HCT116 (cell line): ENCODE measurements around the gene EEA1. TPM values are rescaled to one million over a fixed set of nuclear protein-coding genes. Genes with fewer than 3 reads are reported as not detected.

Experiments used
- ATAC-seq: fragments of 200-7000 bp; cut with Tn5 transposase; 2 replicates; pipeline ENCODE4 v1.9.1; 2020; ENCODE audit warnings: mild to moderate bottlenecking, moderate library complexity
- BruUV-seq: library from RNA; stranded (reverse); fragments of 400-500 nt; replicated peaks from 2 replicates; lab custom pipeline; 2021; lab: Mats Ljungman, UMichigan
- CTCF ChIA-PET: fragments of 300-600 bp; sonication (Branson Sonifier 250); formaldehyde crosslinking; loops from one replicate; lab custom pipeline; 2021; ENCODE audit warnings: antibody characterized with exemption; lab: Charles Lee
- POLR2A ChIA-PET: fragments of 300-600, 350-600 bp; sonication (Branson Sonifier 250); formaldehyde crosslinking; loops from one replicate; lab custom pipeline; 2021; ENCODE audit warnings: antibody characterized with exemption; lab: Charles Lee
- RAD21 ChIA-PET, 2 experiments: fragments of 300-600 bp; sonication (Branson Sonifier 250); formaldehyde crosslinking; loops; one replicate each; lab custom pipeline; 2023; ENCODE audit warnings: low total read pairs in 2 of 2; ENCODE audit not compliant: uncharacterized antibody in 2 of 2, unreplicated experiment in 2 of 2, low non-redundant PET in 1 of 2; lab: Charles Lee
- DNase-seq: peaks from one replicate; pipeline ENCODE4 v3.0.0-alpha.2; 2010; ENCODE audit warnings: low read depth, low spot score
- H2AFZ ChIP-seq: fragments of 200-600 bp; shearing (Covaris generic), sonication (generic); 2 replicates; pipeline ENCODE4 v1.6.1; 2017; ENCODE audit warnings: low read depth, mixed run types, mixed read lengths, antibody characterized with exemption, low read length; ENCODE audit not compliant: poor library complexity, severe bottlenecking
- H3K27ac ChIP-seq: 2 replicates; pipeline ENCODE4 v1.5.1; 2012; ENCODE audit warnings: low read depth, low read length
- H3K27me3 ChIP-seq: fragments of 200-600 bp; sonication (generic); 2 replicates; pipeline ENCODE4 v1.6.1; 2016; ENCODE audit warnings: mixed run types, low read length, mixed read lengths; ENCODE audit not compliant: insufficient read depth
- H3K36me3 ChIP-seq, 2 experiments: fragments of 200-500 bp in 1 of 2; fragments of 200-600 bp in 1 of 2; sonication (Bioruptor generic) in 1 of 2; sonication (generic) in 1 of 2; 2 replicates each; pipeline versions ENCODE4 v1.5.1 to v1.6.1; 2014 to 2016; ENCODE audit warnings: low read length in 2 of 2, inconsistent platforms in 1 of 2, mixed read lengths in 1 of 2, mixed run types in 1 of 2; ENCODE audit not compliant: insufficient read depth in 2 of 2, control insufficient read depth in 1 of 2
- H3K4me1 ChIP-seq, 2 experiments: fragments of 200-600 bp in 1 of 2; sonication (generic) in 1 of 2; 2 replicates each; pipeline versions ENCODE4 v1.5.1 to v1.6.1; 2012 to 2017; ENCODE audit warnings: low read length in 2 of 2, inconsistent platforms in 1 of 2, mild to moderate bottlenecking in 1 of 2, mixed read lengths in 1 of 2, mixed run types in 1 of 2, moderate library complexity in 1 of 2; ENCODE audit not compliant: insufficient read depth in 2 of 2, control insufficient read depth in 1 of 2
- H3K4me2 ChIP-seq: fragments of 200-600 bp; sonication (generic); 2 replicates; pipeline ENCODE4 v1.6.1; 2017; ENCODE audit warnings: mixed run types, low read length, mixed read lengths
- H3K4me3 ChIP-seq, 2 experiments: fragments of 200-600 bp in 1 of 2; sonication (generic) in 1 of 2; replicated peaks in 1 of 2; 2 replicates each; pipeline ENCODE4 v1.5.1; 2011 to 2016; ENCODE audit warnings: low read length in 2 of 2, control low read depth in 1 of 2, low read depth in 1 of 2, mild to moderate bottlenecking in 1 of 2, mixed read lengths in 1 of 2, mixed run types in 1 of 2
- H3K79me2 ChIP-seq: fragments of 200-600 bp; sonication (generic); 2 replicates; pipeline ENCODE4 v1.6.1; 2017; ENCODE audit warnings: mild to moderate bottlenecking, mixed run types, low read length, moderate library complexity, mixed read lengths; ENCODE audit not compliant: insufficient read depth
- H3K9ac ChIP-seq: fragments of 200-600 bp; sonication (generic); 2 replicates; pipeline ENCODE4 v1.6.1; 2016; ENCODE audit warnings: low read length, mixed read lengths
- H3K9me2 ChIP-seq: fragments of 200-600 bp; sonication (generic), shearing (Covaris generic); 2 replicates; pipeline ENCODE4 v1.6.1; 2017; ENCODE audit warnings: mixed run types, mild to moderate bottlenecking, moderate library complexity; ENCODE audit not compliant: insufficient read depth
- H3K9me3 ChIP-seq, 2 experiments: fragments of 200-500 bp in 1 of 2; fragments of 200-600 bp in 1 of 2; sonication (Bioruptor generic) in 1 of 2; sonication (generic) in 1 of 2; 2 replicates each; pipeline ENCODE4 v1.6.1; 2014 to 2017; ENCODE audit warnings: low read length in 2 of 2, mixed read lengths in 2 of 2, inconsistent platforms in 1 of 2, low read depth in 1 of 2, mild to moderate bottlenecking in 1 of 2, mixed run types in 1 of 2, moderate library complexity in 1 of 2; ENCODE audit not compliant: control insufficient read depth in 1 of 2, insufficient read depth in 1 of 2
- H4K20me1 ChIP-seq: fragments of 200-600 bp; sonication (generic), shearing (Covaris generic); 2 replicates; pipeline ENCODE4 v1.6.1; 2017; ENCODE audit warnings: mixed run types, mild to moderate bottlenecking, moderate library complexity; ENCODE audit not compliant: insufficient read depth
- CEBPB ChIP-seq: IDR thresholded peaks from 2 replicates; pipeline ENCODE4 v1.6.1; 2012; ENCODE audit warnings: low read depth
- EGR1 ChIP-seq: IDR thresholded peaks from 2 replicates; pipeline ENCODE4 v1.6.1; 2012; ENCODE audit warnings: low read depth
- ELF1 ChIP-seq: IDR thresholded peaks from 2 replicates; pipeline ENCODE4 v1.6.1; 2012; ENCODE audit warnings: low read depth, borderline replicate concordance
- EZH2 ChIP-seq: fragments of 200-600 bp; sonication (generic); IDR thresholded peaks from 2 replicates; pipeline ENCODE4 v1.6.1; 2017; ENCODE audit warnings: antibody characterized with exemption, mixed run types
- EZH2phosphoT487 ChIP-seq: fragments of 200-600 bp; IDR thresholded peaks from 2 replicates; pipeline ENCODE4 v1.6.1; 2018; ENCODE audit warnings: antibody characterized with exemption, borderline replicate concordance
- JUND ChIP-seq: IDR thresholded peaks from 2 replicates; pipeline ENCODE4 v1.6.1; 2012
- POLR2A ChIP-seq: IDR thresholded peaks from 2 replicates; pipeline ENCODE4 v1.7.0; 2011; ENCODE audit warnings: borderline replicate concordance; ENCODE audit not compliant: insufficient read depth, insufficient read length; ENCODE audit errors: extremely low read depth
- RAD21 ChIP-seq: IDR thresholded peaks from 2 replicates; pipeline ENCODE4 v1.6.1; 2012; ENCODE audit warnings: low read depth, mild to moderate bottlenecking
- REST ChIP-seq: IDR thresholded peaks from 2 replicates; pipeline ENCODE4 v1.6.1; 2012; ENCODE audit warnings: low read depth
- SP1 ChIP-seq: IDR thresholded peaks from 2 replicates; pipeline ENCODE4 v1.6.1; 2012; ENCODE audit warnings: low read depth
- SRF ChIP-seq: IDR thresholded peaks from 2 replicates; pipeline ENCODE4 v1.6.1; 2012; ENCODE audit warnings: low read depth
- TCF7L2 ChIP-seq: IDR thresholded peaks from 2 replicates; pipeline ENCODE4 v1.7.0; 2011; ENCODE audit warnings: borderline replicate concordance, inconsistent platforms; ENCODE audit not compliant: insufficient read depth, insufficient read length; ENCODE audit errors: extremely low read depth
- YY1 ChIP-seq: IDR thresholded peaks from 2 replicates; pipeline ENCODE4 v1.6.1; 2011; ENCODE audit warnings: low read length, low read depth, moderate library complexity, mild to moderate bottlenecking; ENCODE audit not compliant: insufficient replicate concordance; ENCODE audit errors: extremely low read depth
- ZBTB33 ChIP-seq: IDR thresholded peaks from 2 replicates; pipeline ENCODE4 v1.6.1; 2011; ENCODE audit warnings: mild to moderate bottlenecking, low read length, moderate library complexity; ENCODE audit not compliant: insufficient replicate concordance; ENCODE audit errors: extremely low read depth
- ZNF274 ChIP-seq: fragments of 200-500 bp; sonication (Bioruptor generic); IDR thresholded peaks from 2 replicates; pipeline ENCODE4 v1.6.1; 2014; ENCODE audit warnings: mild to moderate bottlenecking, low read depth, low read length, inconsistent platforms
- intact Hi-C: fragments of 100-400 bp; cut with micrococcal nuclease; formaldehyde crosslinking; loops from 2 replicates; pipeline ENCODE4 v1.10.0; 2022
- total RNA-seq: library from RNA; stranded (reverse); gene quantifications from one replicate; pipeline ENCODE4 v1.2.1, GENCODE V29; 2021; ENCODE audit not compliant: unreplicated experiment
- TF ChIP-seq, protein P1 (sequence below): IDR thresholded peaks from 2 replicates; pipeline ENCODE4 v1.6.1; 2012
- TF ChIP-seq, protein P2 (sequence below): IDR thresholded peaks from 2 replicates; pipeline ENCODE4 v1.6.1; 2012

Gene EEA1
- total RNA-seq, 1 experiment from 2014 or later: 13.8 TPM

DNA sequence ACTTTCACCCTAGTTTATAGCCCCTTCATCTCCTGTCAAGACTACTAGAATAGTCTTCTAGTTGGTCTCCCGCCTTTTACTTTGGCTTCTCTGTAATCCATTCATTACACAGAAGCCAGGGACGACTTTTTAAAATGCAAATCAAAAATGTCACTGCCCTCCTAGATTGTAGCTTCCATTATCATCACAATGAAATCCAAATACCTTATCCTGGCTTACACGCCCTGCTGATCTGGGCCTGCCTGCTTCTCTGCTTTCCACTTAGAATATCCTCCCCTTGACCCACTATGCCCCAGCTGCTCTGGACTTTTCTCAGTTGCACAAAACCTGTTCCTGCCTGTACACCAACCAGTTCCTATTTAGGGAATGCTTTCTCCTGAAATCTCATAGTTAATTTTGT is 4.5 kb upstream of the EEA1 start:
- H3K27me3 ChIP-seq: no peaks in the 10 kb centered on the region
- DNase-seq: no peak
- H3K9ac ChIP-seq: no peak overlapping the region
- H3K4me2 ChIP-seq: no peak overlapping the region
- peaks cover 4 to 9% of the 10 kb centered on the region in 2 experiments for H3K4me1 ChIP-seq
- ChIA-PET CTCF (no interaction called here), POLR2A (no interaction called here), RAD21 (no interaction called here)
- no peaks in the 10 kb centered on the region for H3K9me2 ChIP-seq
- no peak overlapping the region for H3K4me3 ChIP-seq
- intact Hi-C loops: no loop called here
- no peaks in the 10 kb centered on the region for H3K79me2 ChIP-seq
- H3K27ac ChIP-seq: no peak overlapping the region
- H3K9me3 ChIP-seq: no peaks in the 10 kb centered on the region
- H3K36me3 ChIP-seq: no peaks in the 10 kb centered on the region
- no peak for ATAC-seq
- BruUV-seq: no TSS peak
- no peak for TF ChIP-seq POLR2A
- TF ChIP-seq, protein P1, sequence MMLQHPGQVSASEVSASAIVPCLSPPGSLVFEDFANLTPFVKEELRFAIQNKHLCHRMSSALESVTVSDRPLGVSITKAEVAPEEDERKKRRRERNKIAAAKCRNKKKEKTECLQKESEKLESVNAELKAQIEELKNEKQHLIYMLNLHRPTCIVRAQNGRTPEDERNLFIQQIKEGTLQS: no peak
- TF ChIP-seq REST: no peak
- no peak for TF ChIP-seq ZBTB33
- TF ChIP-seq, protein P2, sequence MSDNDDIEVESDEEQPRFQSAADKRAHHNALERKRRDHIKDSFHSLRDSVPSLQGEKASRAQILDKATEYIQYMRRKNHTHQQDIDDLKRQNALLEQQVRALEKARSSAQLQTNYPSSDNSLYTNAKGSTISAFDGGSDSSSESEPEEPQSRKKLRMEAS: no peak
- no peak for TF ChIP-seq JUND
- no peak for TF ChIP-seq SRF
- TF ChIP-seq ELF1: no peak
- TF ChIP-seq CEBPB: no peak
- TF ChIP-seq YY1: no peak
- TF ChIP-seq RAD21: no peak
- TF ChIP-seq TCF7L2: no peak
- TF ChIP-seq SP1: no peak
- TF ChIP-seq EGR1: no peak
- TF ChIP-seq EZH2phosphoT487: no peak
- no peak for TF ChIP-seq EZH2
- TF ChIP-seq ZNF274: no peak
- TF ChIP-seq, all 23 proteins: peak for 0
- no peaks in the 10 kb centered on the region for H4K20me1 ChIP-seq
- no peak overlapping the region for H2AFZ ChIP-seq
